ENCODE results near the gene HSPA5. TPM values are rescaled to one million over a fixed set of nuclear protein-coding genes. Genes with fewer than 3 reads are reported as not detected.
"Not testable (repeated sequence)": the region's sequence is repeated elsewhere in the genome, so short reads cannot be mapped to it uniquely, and the experiment has no call there.

Gene HSPA5
- total RNA-seq, 1 donor from 2014 or later, result 282 TPM

DNA sequence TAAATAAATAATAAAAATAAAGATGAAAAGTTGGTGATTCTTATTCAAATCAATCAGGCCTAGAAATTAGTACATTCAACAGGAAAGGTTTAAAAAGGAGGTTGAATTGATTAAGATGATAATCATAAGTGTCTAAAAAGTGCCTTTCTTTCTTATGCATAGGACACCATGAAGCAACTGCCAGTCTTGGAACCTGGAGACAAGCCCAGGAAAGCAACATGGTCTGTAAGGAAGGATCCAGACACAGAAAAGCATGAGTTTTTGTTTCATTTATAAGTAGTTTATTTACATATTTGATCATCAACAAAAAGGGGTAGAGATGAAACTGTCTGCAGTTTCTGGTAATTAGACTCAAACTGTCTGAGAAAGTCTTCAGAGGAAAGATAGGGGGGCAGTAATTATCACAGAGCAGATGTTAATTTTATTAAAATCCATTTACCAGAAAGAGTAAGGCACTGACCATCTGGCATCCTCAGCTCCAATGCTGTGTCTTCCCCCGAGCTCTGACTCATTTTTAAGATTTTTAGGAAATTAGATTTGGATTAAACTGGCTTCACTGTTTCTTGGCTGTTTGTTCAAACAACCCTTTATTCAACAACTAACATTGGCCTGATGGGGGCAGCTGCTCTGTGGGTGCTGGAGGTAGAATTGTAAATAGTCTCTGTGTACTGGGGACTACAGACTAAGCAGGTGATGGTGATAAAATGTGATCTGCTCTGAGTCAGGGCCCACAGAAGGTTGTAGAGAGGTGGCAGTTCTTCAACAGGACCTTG is 38.1 kb downstream of the HSPA5 start:
- Mint-ChIP-seq H3K4me3 (ENCODE audit: unreplicated experiment) (no peak overlapping the region), H3K27ac (ENCODE audit: unreplicated experiment) (no peak overlapping the region), H3K4me1 (ENCODE audit: unreplicated experiment) (peaks cover 10% of the 10 kb centered on the region)

GRCh38 chr9:125200216-125201047 is 40.7 kb downstream of the HSPA5 start, which contains the start of gene RABEPK:
Gene RABEPK (plus strand): TSS chr9:125200542. CDS start chr9:125203014, 2,472 bp downstream.
- Mint-ChIP-seq H3K27me3 (ENCODE audit: unreplicated experiment) (no peaks in the 10 kb centered on the region), H3K36me3 (ENCODE audit: unreplicated experiment) (peaks cover 8% of the 10 kb centered on the region), H3K4me1 (ENCODE audit: unreplicated experiment) (peaks cover 10% of the 10 kb centered on the region), H3K9me3 (ENCODE audit: unreplicated experiment) (no peaks in the 10 kb centered on the region), H3K4me3 (ENCODE audit: unreplicated experiment) (peak within 1 kb of the TSS; percentile 93), H3K27ac (ENCODE audit: unreplicated experiment) (peak within 1 kb of the TSS; percentile 94)
- peak; percentile 96 for DNase-seq (ENCODE audit: extremely low spot score, unreplicated experiment)
- no peak for TF ChIP-seq CTCF (IDR thresholded peaks at IDR 0.05)

More for the DNA sequence above, 38.1 kb downstream of the HSPA5 start:
- Mint-ChIP-seq H3K9me3 (ENCODE audit: unreplicated experiment) (no peaks in the 10 kb centered on the region), H3K36me3 (ENCODE audit: unreplicated experiment) (peaks cover 15% of the 10 kb centered on the region), H3K27me3 (ENCODE audit: unreplicated experiment) (no peaks in the 10 kb centered on the region)
- TF ChIP-seq CTCF (IDR thresholded peaks at IDR 0.05), result no peak
- DNase-seq (ENCODE audit: extremely low spot score, unreplicated experiment), result no peak

GRCh38 chr9:125195591-125195990 is 45.6 kb downstream of the HSPA5 start:
- not testable (repeated sequence) for H3K9me3 Mint-ChIP-seq (ENCODE audit: unreplicated experiment); H3K4me3 Mint-ChIP-seq (ENCODE audit: unreplicated experiment); DNase-seq (ENCODE audit: extremely low spot score, unreplicated experiment); H3K36me3 Mint-ChIP-seq (ENCODE audit: unreplicated experiment); H3K4me1 Mint-ChIP-seq (ENCODE audit: unreplicated experiment); H3K27me3 Mint-ChIP-seq (ENCODE audit: unreplicated experiment); H3K27ac Mint-ChIP-seq (ENCODE audit: unreplicated experiment)

DNA sequence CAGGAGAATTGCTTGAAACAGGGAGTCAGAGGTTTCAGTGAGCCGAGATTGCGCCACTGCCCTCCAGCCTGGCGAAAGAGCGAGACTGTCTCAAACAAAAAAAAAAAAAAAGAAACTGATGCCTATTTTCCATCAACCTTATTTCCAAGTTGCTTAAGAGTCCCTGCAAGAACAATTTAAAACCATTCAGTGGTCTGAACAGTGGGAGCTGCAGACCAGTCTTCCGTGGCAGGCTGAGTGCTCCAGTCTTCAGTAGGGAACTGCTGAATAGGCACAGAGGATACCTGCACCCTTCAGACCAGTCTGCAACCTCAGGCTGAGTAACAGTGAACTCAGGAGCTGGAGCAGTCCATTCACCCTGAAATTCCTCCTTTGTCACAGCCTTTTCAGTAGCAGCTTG is 46.7 kb downstream of the HSPA5 start:
- DNase-seq (ENCODE audit: extremely low spot score, unreplicated experiment); H3K27me3 Mint-ChIP-seq (ENCODE audit: unreplicated experiment): not testable (repeated sequence)

DNA sequence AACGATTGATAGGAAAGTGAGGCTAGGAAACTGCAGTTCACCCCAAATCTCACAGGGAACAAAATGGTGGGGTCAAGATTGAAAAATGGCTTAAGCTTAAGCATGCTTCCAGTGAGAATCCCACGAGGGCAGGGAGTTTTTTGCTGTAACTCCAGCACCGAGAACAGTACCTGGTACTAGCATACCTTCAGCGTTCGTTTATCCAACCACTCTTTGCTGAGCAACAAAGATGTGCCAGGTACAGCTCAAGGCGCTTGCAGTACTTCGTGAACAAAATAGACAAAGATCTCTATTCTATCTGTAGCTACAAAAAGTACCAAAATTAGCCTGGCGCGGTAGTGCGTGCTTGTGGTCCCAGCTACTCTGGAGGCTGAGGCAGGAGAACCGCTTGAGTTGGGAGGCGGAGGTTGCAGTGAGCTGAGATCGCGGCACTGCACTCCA is 50.8 kb downstream of the HSPA5 start:
- H3K4me3 Mint-ChIP-seq (ENCODE audit: unreplicated experiment), result peak overlapping the region; percentile 95
- no peaks in the 10 kb centered on the region for H3K27me3 Mint-ChIP-seq (ENCODE audit: unreplicated experiment)
- H3K36me3 Mint-ChIP-seq (ENCODE audit: unreplicated experiment), result peaks cover 2% of the 10 kb centered on the region
- DNase-seq (ENCODE audit: extremely low spot score, unreplicated experiment), result no peak
- peaks cover 35% of the 10 kb centered on the region for H3K4me1 Mint-ChIP-seq (ENCODE audit: unreplicated experiment)
- no peak for TF ChIP-seq CTCF (IDR thresholded peaks at IDR 0.05)
- no peaks in the 10 kb centered on the region for H3K9me3 Mint-ChIP-seq (ENCODE audit: unreplicated experiment)
- H3K27ac Mint-ChIP-seq (ENCODE audit: unreplicated experiment), result peak overlapping the region; percentile 94

More for the DNA sequence above, 46.7 kb downstream of the HSPA5 start:
- H3K4me3 Mint-ChIP-seq (ENCODE audit: unreplicated experiment); H3K9me3 Mint-ChIP-seq (ENCODE audit: unreplicated experiment); H3K27ac Mint-ChIP-seq (ENCODE audit: unreplicated experiment); H3K36me3 Mint-ChIP-seq (ENCODE audit: unreplicated experiment): not testable (repeated sequence)
- peaks cover 13% of the 10 kb centered on the region for H3K4me1 Mint-ChIP-seq (ENCODE audit: unreplicated experiment)
